ENCODE data around the gene NDUFA3. TPM values are rescaled to one million over a fixed set of nuclear protein-coding genes. Genes with fewer than 3 reads are reported as not detected.

The NDUFA3 gene
- total and polyA plus RNA-seq, 4 donors = 64.9 to 129 (median 70.9) TPM

DNA sequence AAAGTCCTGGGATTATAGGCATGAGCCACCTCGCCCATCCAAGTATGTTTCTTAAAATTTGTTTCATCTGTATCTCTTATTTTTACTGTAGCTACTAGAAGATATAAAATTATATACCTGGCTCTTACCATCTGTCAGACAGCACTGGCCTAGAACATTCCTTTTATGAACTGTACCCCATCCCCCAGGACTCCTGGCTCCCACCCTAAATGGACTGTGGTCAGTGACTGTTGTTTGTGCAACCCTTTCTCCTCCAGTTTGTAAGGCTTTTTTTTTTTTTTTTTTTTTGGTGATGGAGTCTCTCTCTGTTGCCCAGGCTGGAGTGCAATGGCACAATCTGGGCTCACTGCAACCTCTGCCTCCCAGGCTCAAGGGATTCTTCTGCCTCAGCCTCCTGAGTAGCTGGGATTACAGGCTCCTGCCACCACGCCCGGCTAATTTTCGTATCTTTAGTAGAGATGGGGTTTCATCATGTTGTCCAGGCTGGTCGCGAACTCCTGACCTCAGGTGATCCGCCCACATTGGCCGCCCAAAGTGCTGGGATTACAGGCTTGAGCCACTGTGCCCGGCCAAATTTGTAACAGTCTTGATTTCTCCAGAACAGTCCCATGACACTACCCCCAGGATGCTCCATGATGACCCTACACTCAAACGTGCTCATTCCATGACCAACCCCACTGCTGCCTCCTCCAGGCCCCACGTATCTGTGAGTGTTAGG, 2.5 kb downstream of the NDUFA3 start:
- DNase-seq (peak; percentile 42 to 56), ATAC-seq (ENCODE audit: low FRiP score) (no peak)
- intact Hi-C loops (cut with DNase I) = loop anchor here in 1 of 2 donors (10.0 kb wide), 1 partner anchor 260 kb away; no protein-coding TSS in a partner anchor
- H3K27me3 ChIP-seq (ENCODE audit: control insufficient read depth in 1 of 2, insufficient read depth in 2 of 2, low read length in 1 of 2) = no peaks in the 10 kb centered on the region
- H3K27ac ChIP-seq (ENCODE audit: low read depth in 1 of 2, low read length in 2 of 2) = no peak overlapping the region
- H3K4me1 ChIP-seq (ENCODE audit: control insufficient read depth in 1 of 2, insufficient read depth in 2 of 2, low read length in 2 of 2) = peaks cover 0 to 2% of the 10 kb centered on the region in 2 donors
- H3K4me3 ChIP-seq (ENCODE audit: low read length in 2 of 2) = no peak overlapping the region
- H3K9me3 ChIP-seq (ENCODE audit: control insufficient read depth, low read length) = no peaks in the 10 kb centered on the region
- peaks cover 0 to 2% of the 10 kb centered on the region in 2 donors for H3K36me3 ChIP-seq (ENCODE audit: control insufficient read depth in 1 of 2, insufficient read depth in 2 of 2, low read length in 1 of 2)
- 87 to 90% methylated on average over 11 of the region's 11 CpGs for WGBS, 2 donors

DNA sequence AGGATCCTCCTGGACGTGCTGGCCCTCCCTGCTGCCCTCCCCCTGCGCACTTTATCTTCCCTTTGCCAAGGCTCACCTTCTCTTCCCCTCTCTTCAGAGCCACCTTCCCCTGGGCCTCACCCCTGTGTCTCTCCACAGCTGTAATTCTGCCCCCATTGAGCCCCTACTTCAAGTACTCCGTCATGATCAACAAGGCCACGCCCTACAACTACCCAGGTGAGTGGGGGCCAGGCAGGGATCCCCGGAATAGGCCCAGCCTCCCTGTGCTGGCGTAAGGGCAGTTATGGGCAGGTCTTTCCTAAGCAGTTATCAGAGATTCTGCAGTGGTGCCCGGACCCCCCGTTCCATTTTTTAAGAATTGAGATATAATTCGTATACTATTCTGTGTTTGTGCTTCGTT, 3.1 kb downstream of the NDUFA3 start:
- 94 to 95% methylated on average over 10 of the region's 10 CpGs for WGBS, 2 donors
- peaks cover 0 to 2% of the 10 kb centered on the region in 2 donors for H3K36me3 ChIP-seq (ENCODE audit: control insufficient read depth in 1 of 2, insufficient read depth in 2 of 2, low read length in 1 of 2)
- peak in 1 of 2 donors; percentile 10 for DNase-seq

GRCh38 chr19:54106716-54107115, 4.1 kb downstream of the NDUFA3 start:
- Histone ChIP-seq H3K4me1 (ENCODE audit: control insufficient read depth in 1 of 2, insufficient read depth in 2 of 2, low read length in 2 of 2) (peaks cover 0 to 2% of the 10 kb centered on the region in 2 donors), H3K27me3 (ENCODE audit: control insufficient read depth in 1 of 2, insufficient read depth in 2 of 2, low read length in 1 of 2) (no peaks in the 10 kb centered on the region), H3K4me3 (ENCODE audit: low read length in 2 of 2) (no peak overlapping the region), H3K27ac (ENCODE audit: low read depth in 1 of 2, low read length in 2 of 2) (no peak overlapping the region), H3K36me3 (ENCODE audit: control insufficient read depth in 1 of 2, insufficient read depth in 2 of 2, low read length in 1 of 2) (peaks cover 0 to 2% of the 10 kb centered on the region in 2 donors), H3K9me3 (ENCODE audit: control insufficient read depth, low read length) (no peaks in the 10 kb centered on the region)
- WGBS, 2 donors = 74 to 76% methylated on average over 15 of the region's 15 CpGs
- intact Hi-C loops (cut with DNase I) = loop anchor here in 1 of 2 donors (10.0 kb wide), 1 partner anchor 262 kb away; no protein-coding TSS in a partner anchor
- ATAC-seq (ENCODE audit: low FRiP score) (no peak), DNase-seq (peak in 1 of 2 donors; percentile 39)

More for the DNA sequence above, 3.1 kb downstream of the NDUFA3 start:
- H3K27me3 ChIP-seq (ENCODE audit: control insufficient read depth in 1 of 2, insufficient read depth in 2 of 2, low read length in 1 of 2) = no peaks in the 10 kb centered on the region
- H3K4me1 ChIP-seq (ENCODE audit: control insufficient read depth in 1 of 2, insufficient read depth in 2 of 2, low read length in 2 of 2) = peaks cover 0 to 2% of the 10 kb centered on the region in 2 donors
- no peak for ATAC-seq (ENCODE audit: low FRiP score)
- intact Hi-C loops (cut with DNase I) = loop anchor here in 1 of 2 donors (10.0 kb wide), 1 partner anchor 261 kb away; no protein-coding TSS in a partner anchor
- H3K27ac ChIP-seq (ENCODE audit: low read depth in 1 of 2, low read length in 2 of 2) = no peak overlapping the region
- no peak overlapping the region for H3K4me3 ChIP-seq (ENCODE audit: low read length in 2 of 2)
- H3K9me3 ChIP-seq (ENCODE audit: control insufficient read depth, low read length) = no peaks in the 10 kb centered on the region

GRCh38 chr19:54107876-54108490, 5.3 kb downstream of the NDUFA3 start:
- Histone ChIP-seq H3K9me3 (ENCODE audit: control insufficient read depth, low read length) (no peaks in the 10 kb centered on the region), H3K27me3 (ENCODE audit: control insufficient read depth in 1 of 2, insufficient read depth in 2 of 2, low read length in 1 of 2) (no peaks in the 10 kb centered on the region), H3K27ac (ENCODE audit: low read depth in 1 of 2, low read length in 2 of 2) (no peak overlapping the region), H3K4me1 (ENCODE audit: control insufficient read depth in 1 of 2, insufficient read depth in 2 of 2, low read length in 2 of 2) (peaks cover 0 to 2% of the 10 kb centered on the region in 2 donors), H3K36me3 (ENCODE audit: control insufficient read depth in 1 of 2, insufficient read depth in 2 of 2, low read length in 1 of 2) (peaks cover 0 to 2% of the 10 kb centered on the region in 2 donors), H3K4me3 (ENCODE audit: low read length in 2 of 2) (no peak overlapping the region)
- no peak for ATAC-seq (ENCODE audit: low FRiP score)
- intact Hi-C loops (cut with DNase I) = loop anchor here in 1 of 2 donors (10.0 kb wide), 1 partner anchor 263 kb away; no protein-coding TSS in a partner anchor
- WGBS, 2 donors = 80 to 84% methylated on average over 20 to 21 of the region's 21 CpGs
- DNase-seq = peak; percentile 40 to 67

DNA sequence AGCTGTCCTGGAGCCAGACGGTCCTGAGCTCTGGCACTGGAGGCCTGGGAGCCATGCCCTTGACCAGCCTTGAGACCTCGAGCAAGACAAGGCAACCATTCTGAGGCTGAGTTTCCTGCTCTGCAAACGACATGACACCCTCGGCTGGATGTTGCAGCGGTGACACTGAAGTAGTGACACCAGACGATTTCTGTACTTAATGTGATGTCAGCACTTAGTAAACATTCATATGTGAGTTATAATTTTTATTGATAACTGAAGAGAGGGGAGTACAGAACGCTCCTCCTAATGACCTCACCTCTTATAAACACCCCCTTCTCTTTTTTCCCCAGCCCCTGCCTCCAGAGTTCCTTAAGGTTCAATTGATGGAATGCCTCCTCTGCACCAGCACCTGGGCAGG, 5.8 kb downstream of the NDUFA3 start:
- H3K4me3 ChIP-seq (ENCODE audit: low read length in 2 of 2) = no peak overlapping the region
- H3K27ac ChIP-seq (ENCODE audit: low read depth in 1 of 2, low read length in 2 of 2) = no peak overlapping the region
- 74 to 81% methylated on average over 7 of the region's 7 CpGs for WGBS, 2 donors
- no peak for ATAC-seq (ENCODE audit: low FRiP score)
- intact Hi-C loops (cut with DNase I) = loop anchor here in 1 of 2 donors (10.0 kb wide), 1 partner anchor 264 kb away; no protein-coding TSS in a partner anchor
- H3K36me3 ChIP-seq (ENCODE audit: control insufficient read depth in 1 of 2, insufficient read depth in 2 of 2, low read length in 1 of 2) = peaks cover 0 to 2% of the 10 kb centered on the region in 2 donors
- no peak for DNase-seq
- no peaks in the 10 kb centered on the region for H3K27me3 ChIP-seq (ENCODE audit: control insufficient read depth in 1 of 2, insufficient read depth in 2 of 2, low read length in 1 of 2)
- H3K9me3 ChIP-seq (ENCODE audit: control insufficient read depth, low read length) = no peaks in the 10 kb centered on the region
- peaks cover 0 to under 1% of the 10 kb centered on the region in 2 donors for H3K4me1 ChIP-seq (ENCODE audit: control insufficient read depth in 1 of 2, insufficient read depth in 2 of 2, low read length in 2 of 2)

DNA sequence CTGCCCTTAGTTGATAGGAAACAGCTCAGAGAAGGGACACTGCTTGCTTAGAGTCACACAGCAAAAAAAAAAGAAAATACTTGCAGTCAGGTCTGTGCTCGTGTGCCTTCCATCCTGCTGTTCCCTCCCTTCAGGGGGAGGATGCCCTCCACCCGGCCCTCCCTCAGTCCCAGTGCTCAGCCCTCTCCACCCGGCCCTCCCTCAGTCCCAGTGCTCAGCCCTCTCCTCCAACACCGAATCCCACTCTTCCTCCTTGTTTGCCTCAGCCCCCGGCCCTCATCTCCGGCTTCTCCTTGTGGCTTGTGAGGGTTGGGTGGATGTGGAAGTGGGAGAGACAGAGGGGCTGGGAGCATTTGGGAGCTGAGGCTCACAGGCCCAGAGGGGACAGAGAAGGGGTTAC, 7.0 kb downstream of the NDUFA3 start:
- 66 to 77% methylated on average over 6 of the region's 6 CpGs for WGBS, 2 donors
- no peaks in the 10 kb centered on the region for H3K27me3 ChIP-seq (ENCODE audit: control insufficient read depth in 1 of 2, insufficient read depth in 2 of 2, low read length in 1 of 2)
- no peak overlapping the region for H3K4me3 ChIP-seq (ENCODE audit: low read length in 2 of 2)
- intact Hi-C loops (cut with DNase I) = loop anchor here (10.0 kb wide), 2 partner anchors 245 to 265 kb away; partner anchors contain the start of gene MYADM (in 1 of the 2)
- ATAC-seq (ENCODE audit: low FRiP score) = no peak
- no peaks in the 10 kb centered on the region for H3K4me1 ChIP-seq (ENCODE audit: control insufficient read depth in 1 of 2, insufficient read depth in 2 of 2, low read length in 2 of 2)
- peaks cover 0 to 2% of the 10 kb centered on the region in 2 donors for H3K36me3 ChIP-seq (ENCODE audit: control insufficient read depth in 1 of 2, insufficient read depth in 2 of 2, low read length in 1 of 2)
- H3K9me3 ChIP-seq (ENCODE audit: control insufficient read depth, low read length) = no peaks in the 10 kb centered on the region
- H3K27ac ChIP-seq (ENCODE audit: low read depth in 1 of 2, low read length in 2 of 2) = no peak overlapping the region
- peak in 1 of 2 donors; percentile 48 for DNase-seq

GRCh38 chr19:54114340-54115108, 11.9 kb downstream of the NDUFA3 start:
- Histone ChIP-seq H3K27ac (ENCODE audit: low read depth in 1 of 2, low read length in 2 of 2) (no peak overlapping the region), H3K4me3 (ENCODE audit: low read length in 2 of 2) (peak overlapping the region; percentile 36 to 52), H3K27me3 (ENCODE audit: control insufficient read depth in 1 of 2, insufficient read depth in 2 of 2, low read length in 1 of 2) (no peaks in the 10 kb centered on the region), H3K4me1 (ENCODE audit: control insufficient read depth in 1 of 2, insufficient read depth in 2 of 2, low read length in 2 of 2) (no peaks in the 10 kb centered on the region), H3K9me3 (ENCODE audit: control insufficient read depth, low read length) (no peaks in the 10 kb centered on the region), H3K36me3 (ENCODE audit: control insufficient read depth in 1 of 2, insufficient read depth in 2 of 2, low read length in 1 of 2) (no peaks in the 10 kb centered on the region)
- ATAC-seq (ENCODE audit: low FRiP score) (no peak), DNase-seq (peak; percentile 70 to 84)
- WGBS, 2 donors = 22 to 26% methylated on average over 28 of the region's 28 CpGs
- intact Hi-C loops (cut with DNase I) = loop anchor here (1.0 to 10.0 kb wide), 3 partner anchors 23 to 250 kb away; partner anchors contain the start of genes CNOT3 (in 1 of the 2), MYADM (in 1 of the 2) and TSEN34 (in 1 of the 2)

All from aorta (tissue), 5 donors.